Peyer's patch (tissue), 4 donors: ENCODE measurements around the gene VENTX.

ENCODE experiments used
- POLR2A ChIP-seq, 2 donors: fragments of 450-650 bp; IDR thresholded peaks; one replicate each; pipeline ENCODE4 v1.5.1; 2017; ENCODE audit warnings: antibody characterized with exemption in 2 of 2, mild to moderate bottlenecking in 2 of 2, moderate library complexity in 2 of 2
- TF ChIP-seq, protein P1 (sequence below), 6 experiments: fragments of 450-650 bp in 4 of 6; fragments of 200-600 bp in 2 of 6; sonication (generic) in 1 of 6; IDR thresholded peaks; one replicate each; pipeline ENCODE4 v1.5.1; 2017 to 2019; ENCODE audit warnings: antibody characterized with exemption in 6 of 6, mild to moderate bottlenecking in 3 of 6, moderate library complexity in 1 of 6

DNA sequence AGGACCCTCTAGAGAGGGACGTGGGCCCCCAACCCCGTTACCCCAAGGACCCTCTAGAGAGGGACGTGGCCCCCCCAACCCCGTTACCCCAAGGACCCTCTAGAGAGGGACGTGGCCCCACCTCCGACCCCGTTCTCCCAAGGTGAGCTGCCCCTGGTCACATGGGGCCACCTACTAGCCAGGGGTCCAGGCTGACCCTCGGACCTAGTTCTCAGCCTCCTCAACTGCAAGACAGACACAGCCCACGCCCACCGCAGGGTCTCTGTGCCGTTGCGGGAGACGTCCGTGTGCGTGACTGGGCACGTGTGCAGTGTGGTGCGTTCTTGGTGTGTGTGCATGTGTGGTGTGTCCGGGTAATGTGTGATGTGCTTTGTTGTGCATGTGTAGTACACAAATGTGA, 29.2 kb upstream of the VENTX start:
- TF ChIP-seq, protein P1, sequence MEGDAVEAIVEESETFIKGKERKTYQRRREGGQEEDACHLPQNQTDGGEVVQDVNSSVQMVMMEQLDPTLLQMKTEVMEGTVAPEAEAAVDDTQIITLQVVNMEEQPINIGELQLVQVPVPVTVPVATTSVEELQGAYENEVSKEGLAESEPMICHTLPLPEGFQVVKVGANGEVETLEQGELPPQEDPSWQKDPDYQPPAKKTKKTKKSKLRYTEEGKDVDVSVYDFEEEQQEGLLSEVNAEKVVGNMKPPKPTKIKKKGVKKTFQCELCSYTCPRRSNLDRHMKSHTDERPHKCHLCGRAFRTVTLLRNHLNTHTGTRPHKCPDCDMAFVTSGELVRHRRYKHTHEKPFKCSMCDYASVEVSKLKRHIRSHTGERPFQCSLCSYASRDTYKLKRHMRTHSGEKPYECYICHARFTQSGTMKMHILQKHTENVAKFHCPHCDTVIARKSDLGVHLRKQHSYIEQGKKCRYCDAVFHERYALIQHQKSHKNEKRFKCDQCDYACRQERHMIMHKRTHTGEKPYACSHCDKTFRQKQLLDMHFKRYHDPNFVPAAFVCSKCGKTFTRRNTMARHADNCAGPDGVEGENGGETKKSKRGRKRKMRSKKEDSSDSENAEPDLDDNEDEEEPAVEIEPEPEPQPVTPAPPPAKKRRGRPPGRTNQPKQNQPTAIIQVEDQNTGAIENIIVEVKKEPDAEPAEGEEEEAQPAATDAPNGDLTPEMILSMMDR (IDR thresholded peaks at IDR 0.05), result no peak
- no peak for TF ChIP-seq POLR2A (IDR thresholded peaks at IDR 0.05)
